Neural cell (in vitro differentiated cells): ENCODE results near the gene OR2AG1. TPM values are rescaled to one million over a fixed set of nuclear protein-coding genes. Genes with fewer than 3 reads are reported as not detected.

Source experiments
- H2AFZ ChIP-seq: fragments of 200-600, 300-800 bp; sonication (generic), shearing (Covaris generic); 2 replicates; pipeline ENCODE4 v1.6.0; 2014; ENCODE audit warnings: low read depth, mild to moderate bottlenecking, antibody characterized with exemption, low read length, moderate library complexity
- H3F3A ChIP-seq: fragments of 200-600 bp; shearing (Covaris generic); 2 replicates; pipeline ENCODE4 v1.6.1; 2016; ENCODE audit warnings: mild to moderate bottlenecking, moderate library complexity, mixed read lengths, antibody characterized with exemption, low read length; ENCODE audit not compliant: insufficient read depth, poor library complexity, severe bottlenecking
- H3K27ac ChIP-seq: fragments of 200-600, 300-800 bp; sonication (generic), shearing (Covaris generic); 2 replicates; pipeline ENCODE4 v1.5.1; 2014; ENCODE audit warnings: mild to moderate bottlenecking, low read length, moderate library complexity
- H3K27me3 ChIP-seq: fragments of 300-800, 200-600 bp; sonication (generic), shearing (Covaris generic); 2 replicates; pipeline ENCODE4 v1.6.0; 2014; ENCODE audit warnings: mild to moderate bottlenecking, low read depth, low read length, moderate library complexity; ENCODE audit not compliant: insufficient read depth
- H3K36me3 ChIP-seq: fragments of 300-800, 200-600 bp; sonication (generic), shearing (Covaris generic); 2 replicates; pipeline ENCODE4 v1.5.1; 2014; ENCODE audit warnings: mild to moderate bottlenecking, antibody characterized with exemption, low read length, moderate library complexity; ENCODE audit not compliant: insufficient read depth
- H3K4me2 ChIP-seq: fragments of 300-800, 200-600 bp; sonication (generic), shearing (Covaris generic); 2 replicates; pipeline ENCODE4 v1.6.0; 2014; ENCODE audit warnings: mild to moderate bottlenecking, low read length
- H3K4me3 ChIP-seq: fragments of 300-800, 200-600 bp; sonication (generic), shearing (Covaris generic); 2 replicates; pipeline ENCODE4 v1.5.1; 2014; ENCODE audit warnings: mild to moderate bottlenecking, low read length, moderate library complexity
- H3K79me2 ChIP-seq: fragments of 200-600 bp; shearing (Covaris generic); replicated peaks from 2 replicates; pipeline ENCODE4 v1.6.0; 2014; ENCODE audit warnings: mild to moderate bottlenecking, low read length, moderate library complexity; ENCODE audit not compliant: insufficient read depth
- H3K9ac ChIP-seq: fragments of 300-800, 200-600 bp; sonication (generic), shearing (Covaris generic); 2 replicates; pipeline ENCODE4 v1.6.1; 2016; ENCODE audit warnings: mild to moderate bottlenecking, low read length, mixed read lengths
- H3K9me2 ChIP-seq: fragments of 200-600 bp; shearing (Covaris generic); 2 replicates; pipeline ENCODE4 v1.6.1; 2016; ENCODE audit warnings: mild to moderate bottlenecking, low read length, mixed read lengths; ENCODE audit not compliant: insufficient read depth
- H3K9me3 ChIP-seq: fragments of 200-600, 300-800 bp; sonication (generic), shearing (Covaris generic); 2 replicates; pipeline ENCODE4 v1.6.1; 2016; ENCODE audit warnings: mild to moderate bottlenecking, mixed run types, low read length, moderate library complexity, mixed read lengths
- H4K20me1 ChIP-seq: fragments of 200-600 bp; shearing (Covaris generic); 2 replicates; pipeline ENCODE4 v1.6.1; 2016; ENCODE audit warnings: mild to moderate bottlenecking, mixed run types; ENCODE audit not compliant: insufficient read depth
- CTCF ChIP-seq: fragments of 450-650 bp; IDR thresholded peaks from 2 replicates; pipeline ENCODE4 v1.5.1; 2014; ENCODE audit warnings: antibody characterized with exemption, mild to moderate bottlenecking, moderate library complexity; ENCODE audit not compliant: poor library complexity, severe bottlenecking
- EP300 ChIP-seq: fragments of 450-650 bp; conservative IDR thresholded peaks from 2 replicates; pipeline ENCODE4 v1.6.1; 2014; ENCODE audit warnings: antibody characterized with exemption, mild to moderate bottlenecking, moderate library complexity; ENCODE audit not compliant: poor library complexity, severe bottlenecking
- EZH2 ChIP-seq: fragments of 200-600, 300-800 bp; shearing (Covaris generic), sonication (generic); IDR thresholded peaks from 2 replicates; pipeline ENCODE4 v1.6.1; 2014; ENCODE audit warnings: antibody characterized with exemption, low read length, borderline replicate concordance, mild to moderate bottlenecking; ENCODE audit not compliant: insufficient read depth, poor library complexity, severe bottlenecking
- MXI1 ChIP-seq: fragments of 450-650 bp; conservative IDR thresholded peaks from 2 replicates; pipeline ENCODE4 v1.6.1; 2014; ENCODE audit warnings: antibody characterized with exemption, mild to moderate bottlenecking; ENCODE audit not compliant: poor library complexity, severe bottlenecking
- POLR2AphosphoS5 ChIP-seq: IDR thresholded peaks from 2 replicates; pipeline ENCODE4 v1.6.1; 2012
- RAD21 ChIP-seq: fragments of 450-650 bp; conservative IDR thresholded peaks from 2 replicates; pipeline ENCODE4 v1.6.1; 2014; ENCODE audit warnings: antibody characterized with exemption, mild to moderate bottlenecking, moderate library complexity
- SMC3 ChIP-seq: fragments of 450-650 bp; conservative IDR thresholded peaks from 2 replicates; pipeline ENCODE4 v1.6.1; 2014; ENCODE audit warnings: antibody characterized with exemption, mild to moderate bottlenecking, moderate library complexity; ENCODE audit not compliant: poor library complexity
- TAF1 ChIP-seq: IDR thresholded peaks from 2 replicates; pipeline ENCODE4 v1.6.1; 2012; ENCODE audit warnings: low read depth
- polyA plus RNA-seq: library from polyadenylated mRNA; depleted of rRNA; stranded (reverse); fragments of >200 nt; gene quantifications from 2 replicates; pipeline ENCODE4 v1.2.3, GENCODE V29; 2014
- TF ChIP-seq, protein P1 (sequence below): IDR thresholded peaks from 2 replicates; pipeline ENCODE4 v1.6.1; 2012; ENCODE audit warnings: borderline replicate concordance

The OR2AG1 gene
- polyA plus RNA-seq, 1 donor from 2014 or later, result not detected

DNA sequence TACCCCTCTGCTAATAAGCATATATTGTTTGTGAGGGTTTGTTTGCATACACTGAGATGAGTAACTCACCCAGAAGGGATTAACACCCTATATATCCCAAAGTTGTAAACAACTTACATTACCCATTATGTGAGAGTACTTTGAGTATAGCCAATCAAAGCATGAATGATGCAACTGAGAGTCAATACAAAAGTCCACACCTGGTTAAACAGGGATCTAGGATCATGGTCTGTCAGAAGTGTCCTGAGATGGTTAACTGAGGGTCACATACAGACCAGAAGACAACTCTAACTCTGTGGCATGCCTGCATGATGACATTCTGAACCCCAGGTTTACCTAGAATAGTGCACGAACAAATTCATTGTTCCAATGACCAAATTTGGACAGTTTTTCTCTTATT, 45.3 kb downstream of the OR2AG1 start:
- Histone ChIP-seq H3K4me3 (no peak overlapping the region), H3K9ac (no peak overlapping the region), H3K9me3 (no peaks in the 10 kb centered on the region), H2AFZ (no peak overlapping the region), H3K4me2 (no peak overlapping the region), H3K36me3 (no peaks in the 10 kb centered on the region), H3F3A (no peaks in the 10 kb centered on the region), H3K9me2 (no peaks in the 10 kb centered on the region), H3K27me3 (no peaks in the 10 kb centered on the region), H4K20me1 (no peaks in the 10 kb centered on the region), H3K27ac (no peak overlapping the region), H3K79me2 (no peaks in the 10 kb centered on the region)
- no peak for TF ChIP-seq CTCF
- TF ChIP-seq RAD21, result no peak
- TF ChIP-seq SMC3, result no peak
- no peak for TF ChIP-seq EZH2
- no peak for TF ChIP-seq MXI1
- TF ChIP-seq EP300, result no peak
- TF ChIP-seq, protein P1, sequence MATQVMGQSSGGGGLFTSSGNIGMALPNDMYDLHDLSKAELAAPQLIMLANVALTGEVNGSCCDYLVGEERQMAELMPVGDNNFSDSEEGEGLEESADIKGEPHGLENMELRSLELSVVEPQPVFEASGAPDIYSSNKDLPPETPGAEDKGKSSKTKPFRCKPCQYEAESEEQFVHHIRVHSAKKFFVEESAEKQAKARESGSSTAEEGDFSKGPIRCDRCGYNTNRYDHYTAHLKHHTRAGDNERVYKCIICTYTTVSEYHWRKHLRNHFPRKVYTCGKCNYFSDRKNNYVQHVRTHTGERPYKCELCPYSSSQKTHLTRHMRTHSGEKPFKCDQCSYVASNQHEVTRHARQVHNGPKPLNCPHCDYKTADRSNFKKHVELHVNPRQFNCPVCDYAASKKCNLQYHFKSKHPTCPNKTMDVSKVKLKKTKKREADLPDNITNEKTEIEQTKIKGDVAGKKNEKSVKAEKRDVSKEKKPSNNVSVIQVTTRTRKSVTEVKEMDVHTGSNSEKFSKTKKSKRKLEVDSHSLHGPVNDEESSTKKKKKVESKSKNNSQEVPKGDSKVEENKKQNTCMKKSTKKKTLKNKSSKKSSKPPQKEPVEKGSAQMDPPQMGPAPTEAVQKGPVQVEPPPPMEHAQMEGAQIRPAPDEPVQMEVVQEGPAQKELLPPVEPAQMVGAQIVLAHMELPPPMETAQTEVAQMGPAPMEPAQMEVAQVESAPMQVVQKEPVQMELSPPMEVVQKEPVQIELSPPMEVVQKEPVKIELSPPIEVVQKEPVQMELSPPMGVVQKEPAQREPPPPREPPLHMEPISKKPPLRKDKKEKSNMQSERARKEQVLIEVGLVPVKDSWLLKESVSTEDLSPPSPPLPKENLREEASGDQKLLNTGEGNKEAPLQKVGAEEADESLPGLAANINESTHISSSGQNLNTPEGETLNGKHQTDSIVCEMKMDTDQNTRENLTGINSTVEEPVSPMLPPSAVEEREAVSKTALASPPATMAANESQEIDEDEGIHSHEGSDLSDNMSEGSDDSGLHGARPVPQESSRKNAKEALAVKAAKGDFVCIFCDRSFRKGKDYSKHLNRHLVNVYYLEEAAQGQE, result no peak
- TF ChIP-seq POLR2AphosphoS5, result no peak
- TF ChIP-seq TAF1, result no peak

DNA sequence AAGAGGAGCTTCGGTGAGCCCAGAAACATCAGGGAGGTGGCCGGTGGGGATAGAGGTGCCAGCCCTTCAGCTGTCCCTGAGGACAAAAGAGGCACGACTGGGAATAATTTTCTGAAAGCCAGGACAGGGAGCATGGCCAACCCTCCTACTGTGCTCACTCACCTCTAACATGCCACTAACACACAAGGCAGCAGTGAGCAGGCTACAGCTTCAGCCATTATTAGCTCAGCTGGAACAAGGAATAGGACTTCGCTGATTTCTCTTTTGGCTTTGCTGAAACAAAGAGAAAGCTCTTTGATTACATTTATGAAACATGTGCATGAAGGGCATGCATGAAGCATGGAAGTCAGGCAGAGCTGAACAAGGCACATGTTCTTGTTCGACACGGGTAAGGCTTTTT, 50.5 kb downstream of the OR2AG1 start:
- Histone ChIP-seq H3K79me2 (no peaks in the 10 kb centered on the region), H3K36me3 (no peaks in the 10 kb centered on the region), H2AFZ (no peak overlapping the region), H3K9ac (no peak overlapping the region), H3F3A (no peaks in the 10 kb centered on the region), H4K20me1 (no peaks in the 10 kb centered on the region), H3K27me3 (no peaks in the 10 kb centered on the region), H3K27ac (no peak overlapping the region), H3K4me3 (no peak overlapping the region), H3K9me2 (no peaks in the 10 kb centered on the region), H3K9me3 (no peaks in the 10 kb centered on the region), H3K4me2 (no peak overlapping the region)
- TF ChIP-seq CTCF, result no peak
- no peak for TF ChIP-seq SMC3
- TF ChIP-seq, protein P1, result no peak
- TF ChIP-seq EP300, result no peak
- TF ChIP-seq POLR2AphosphoS5, result no peak
